HL-60 (cell line): Measurements from ENCODE around the gene SUSD1.

Experiments used
- DNase-seq, 2 experiments: peaks; one replicate each; pipeline ENCODE4 v3.0.0-alpha.2; 2010 to 2020; ENCODE audit warnings: low read depth in 1 of 2, low spot score in 1 of 2
- H3K27ac ChIP-seq: fragments of 250-450 bp; sonication (Bioruptor Pico); replicated peaks from 2 replicates; pipeline ENCODE4 v1.5.1; 2020; ENCODE audit warnings: mild to moderate bottlenecking, moderate library complexity
- H3K27me3 ChIP-seq: fragments of 250-450 bp; sonication (Bioruptor Pico); 2 replicates; pipeline ENCODE4 v1.5.1; 2021; ENCODE audit warnings: mild to moderate bottlenecking, moderate library complexity; ENCODE audit not compliant: insufficient read depth, poor library complexity, severe bottlenecking
- H3K4me3 ChIP-seq: replicated peaks from 2 replicates; pipeline ENCODE4 v1.5.1; 2011; ENCODE audit warnings: mild to moderate bottlenecking, control low read depth, low read length; ENCODE audit not compliant: insufficient read depth
- CTCF ChIP-seq: IDR thresholded peaks from one replicate; pipeline ENCODE4 v1.5.1; 2011; ENCODE audit warnings: low read length, control low read depth, inconsistent platforms; ENCODE audit not compliant: insufficient read depth
- GABPA ChIP-seq: IDR thresholded peaks from 2 replicates; pipeline ENCODE4 v1.6.1; 2012; ENCODE audit warnings: low read depth
- POLR2AphosphoS5 ChIP-seq: IDR thresholded peaks from 2 replicates; pipeline ENCODE4 v1.6.1; 2012; ENCODE audit warnings: low read depth
- SPI1 ChIP-seq: IDR thresholded peaks from 2 replicates; pipeline ENCODE4 v1.6.1; 2012; ENCODE audit warnings: low read depth, mild to moderate bottlenecking, borderline replicate concordance
- TF ChIP-seq, protein P1 (sequence below): IDR thresholded peaks from 2 replicates; pipeline ENCODE4 v1.6.1; 2012; ENCODE audit warnings: low read depth; ENCODE audit not compliant: insufficient replicate concordance

The SUSD1 gene

GRCh38 chr9:112050544-112051475, 124.3 kb downstream of the SUSD1 start:
- no peak for DNase-seq
- TF ChIP-seq, protein P1, sequence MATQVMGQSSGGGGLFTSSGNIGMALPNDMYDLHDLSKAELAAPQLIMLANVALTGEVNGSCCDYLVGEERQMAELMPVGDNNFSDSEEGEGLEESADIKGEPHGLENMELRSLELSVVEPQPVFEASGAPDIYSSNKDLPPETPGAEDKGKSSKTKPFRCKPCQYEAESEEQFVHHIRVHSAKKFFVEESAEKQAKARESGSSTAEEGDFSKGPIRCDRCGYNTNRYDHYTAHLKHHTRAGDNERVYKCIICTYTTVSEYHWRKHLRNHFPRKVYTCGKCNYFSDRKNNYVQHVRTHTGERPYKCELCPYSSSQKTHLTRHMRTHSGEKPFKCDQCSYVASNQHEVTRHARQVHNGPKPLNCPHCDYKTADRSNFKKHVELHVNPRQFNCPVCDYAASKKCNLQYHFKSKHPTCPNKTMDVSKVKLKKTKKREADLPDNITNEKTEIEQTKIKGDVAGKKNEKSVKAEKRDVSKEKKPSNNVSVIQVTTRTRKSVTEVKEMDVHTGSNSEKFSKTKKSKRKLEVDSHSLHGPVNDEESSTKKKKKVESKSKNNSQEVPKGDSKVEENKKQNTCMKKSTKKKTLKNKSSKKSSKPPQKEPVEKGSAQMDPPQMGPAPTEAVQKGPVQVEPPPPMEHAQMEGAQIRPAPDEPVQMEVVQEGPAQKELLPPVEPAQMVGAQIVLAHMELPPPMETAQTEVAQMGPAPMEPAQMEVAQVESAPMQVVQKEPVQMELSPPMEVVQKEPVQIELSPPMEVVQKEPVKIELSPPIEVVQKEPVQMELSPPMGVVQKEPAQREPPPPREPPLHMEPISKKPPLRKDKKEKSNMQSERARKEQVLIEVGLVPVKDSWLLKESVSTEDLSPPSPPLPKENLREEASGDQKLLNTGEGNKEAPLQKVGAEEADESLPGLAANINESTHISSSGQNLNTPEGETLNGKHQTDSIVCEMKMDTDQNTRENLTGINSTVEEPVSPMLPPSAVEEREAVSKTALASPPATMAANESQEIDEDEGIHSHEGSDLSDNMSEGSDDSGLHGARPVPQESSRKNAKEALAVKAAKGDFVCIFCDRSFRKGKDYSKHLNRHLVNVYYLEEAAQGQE: no peak
- TF ChIP-seq POLR2AphosphoS5 (no peak), SPI1 (no peak), GABPA (no peak), CTCF (no peak)
- H3K27me3 ChIP-seq: no peaks in the 10 kb centered on the region
- no peak overlapping the region for H3K4me3 ChIP-seq
- H3K27ac ChIP-seq: no peak overlapping the region

- H3K4me3 ChIP-seq: no peak overlapping the region
- DNase-seq: no peak
- no peak overlapping the region for H3K27ac ChIP-seq
Observed at GRCh38 chr9:112049811-112050516, 125.1 kb downstream of the SUSD1 start.

More at GRCh38 chr9:112049811-112050516, 125.1 kb downstream of the SUSD1 start:
- no peak for TF ChIP-seq POLR2AphosphoS5
- no peak for TF ChIP-seq GABPA
- TF ChIP-seq CTCF: no peak
- TF ChIP-seq, protein P1: no peak
- TF ChIP-seq SPI1: no peak
- no peaks in the 10 kb centered on the region for H3K27me3 ChIP-seq
